Smooth muscle cell of trachea (primary cell): ENCODE data around the gene BTBD8. TPM values are rescaled to one million over a fixed set of nuclear protein-coding genes. Genes with fewer than 3 reads are reported as not detected.

ENCODE experiments used
- total RNA-seq: library from RNA; depleted of rRNA; stranded (reverse); fragments of >200 nt; gene quantifications from 2 replicates; pipeline ENCODE4 v1.2.1, GENCODE V29; 2014

Gene BTBD8
- total RNA-seq = 6.7 and 8.1 TPM in 2 replicates

DNA sequence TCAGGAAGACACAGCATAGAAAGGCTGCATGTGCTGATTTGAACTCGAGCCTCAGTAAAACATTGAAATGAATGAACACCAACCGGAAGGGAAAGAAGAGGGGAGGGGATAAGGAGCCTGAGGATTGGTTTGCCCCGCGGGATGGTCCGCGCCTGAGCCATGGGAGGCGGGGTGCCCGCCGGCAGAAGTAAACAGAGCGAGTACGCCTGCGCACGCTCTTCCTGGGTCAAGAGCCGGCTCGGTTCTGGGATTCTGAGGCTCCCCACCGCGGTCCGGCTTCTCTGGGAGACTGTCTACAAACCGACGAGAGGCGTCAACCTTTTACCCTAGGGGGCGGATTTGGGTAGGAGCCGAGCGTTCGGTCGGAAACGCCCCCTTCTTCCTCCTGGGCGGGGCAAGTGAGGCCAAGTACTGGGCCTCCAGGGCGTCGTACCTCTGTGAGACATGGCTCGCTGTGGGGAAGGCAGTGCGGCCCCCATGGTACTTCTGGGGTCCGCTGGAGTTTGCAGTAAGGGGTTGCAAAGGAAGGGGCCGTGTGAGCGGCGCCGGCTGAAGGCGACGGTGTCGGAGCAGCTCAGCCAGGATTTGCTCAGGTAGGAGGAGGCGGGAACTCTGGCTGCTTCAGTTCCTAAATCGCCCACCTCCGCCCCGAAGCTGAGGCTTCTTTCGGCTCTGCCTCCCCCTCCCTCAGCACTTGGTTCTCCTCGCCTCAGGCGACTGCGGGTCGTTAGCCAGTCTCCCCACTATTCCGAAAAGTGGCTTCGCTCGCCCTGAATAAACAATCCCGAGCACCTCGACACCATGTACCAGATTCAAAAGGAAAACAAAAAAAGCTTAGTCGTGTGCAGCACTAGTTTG, at the start of gene BTBD8:
Gene BTBD8, plus strand, starts transcription at position 218 of the 858 bp plus-strand sequence. Its CDS starts 227 bp downstream, at position 445.

DNA sequence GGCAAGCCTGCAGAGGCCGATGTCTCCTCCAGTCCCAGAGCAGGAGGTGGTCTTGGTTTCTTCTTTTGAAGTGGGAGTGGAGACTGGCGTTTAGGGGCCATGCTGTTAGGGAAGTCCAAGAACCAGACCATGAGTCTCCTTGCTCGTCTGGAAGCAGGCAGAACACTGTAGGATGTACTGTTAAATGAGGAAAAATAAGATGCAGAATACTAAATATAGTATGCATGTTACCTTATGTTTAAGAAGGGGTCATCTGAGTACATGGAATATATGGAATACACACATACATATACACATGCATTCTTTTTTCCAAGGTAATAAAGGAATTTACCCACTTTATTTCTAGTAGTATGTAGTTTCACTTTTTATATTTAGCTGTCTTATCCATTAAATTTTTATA, 4.8 kb upstream of the BTBD8 start, which contains the start of gene SETSIP:
Gene SETSIP, minus strand, starts transcription at position 101 of the 400 bp plus-strand sequence. Its CDS starts 0 bp downstream, at position 101.

DNA sequence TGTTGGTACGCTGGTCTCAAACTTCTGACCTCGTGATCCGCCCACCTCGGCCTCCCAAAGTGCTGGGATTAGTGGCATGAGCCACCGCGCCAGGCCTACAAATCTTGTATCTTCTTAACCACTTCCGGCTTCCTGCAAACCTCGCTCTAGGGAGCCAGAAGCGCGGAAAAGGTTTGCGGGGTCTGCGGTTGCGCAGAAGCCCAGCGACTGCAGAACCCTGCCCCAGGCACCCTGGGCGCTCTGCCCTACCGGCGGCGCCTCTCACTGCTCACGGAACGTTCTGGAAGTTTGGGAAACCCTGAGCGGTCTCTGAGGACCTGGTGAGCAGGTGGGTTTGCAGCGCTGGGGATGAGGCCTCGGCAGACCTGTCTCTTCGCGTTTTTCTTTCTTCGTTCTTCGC, 137.6 kb downstream of the BTBD8 start, which contains the start of gene C1orf146:
Gene C1orf146, plus strand, starts transcription at position 195 of the 400 bp plus-strand sequence. CDS start 13,506 bp downstream, outside the sequence.

Other genes with a start within 250 kb of the BTBD8 start
- gene TGFBR3, start 194.2 kb upstream of the BTBD8 start, total RNA-seq = 84.9 and 106 TPM in 2 replicates
- gene BRDT, start 130.9 kb upstream of the BTBD8 start, total RNA-seq = not detected in 2 replicates
- 0.58 and 0.66 TPM in 2 replicates for gene EPHX4, start 50.4 kb upstream of the BTBD8 start, total RNA-seq
- 0.15 TPM in 1 of 2 replicates, not detected in the other for gene SETSIP, start 4.9 kb upstream of the BTBD8 start, total RNA-seq
- not detected in 2 replicates for gene C1orf146, start 137.6 kb downstream of the BTBD8 start, total RNA-seq
- gene GLMN, start 218.6 kb downstream of the BTBD8 start, total RNA-seq = 6.3 and 12.2 TPM in 2 replicates
- 5.5 and 6.3 TPM in 2 replicates for gene RPAP2, start 218.7 kb downstream of the BTBD8 start, total RNA-seq